Measurements from ENCODE around the gene SYCE3. TPM values are rescaled to one million over a fixed set of nuclear protein-coding genes. Genes with fewer than 3 reads are reported as not detected.

The SYCE3 gene
- polyA plus RNA-seq, 1 of the 3 experiments (the other 2 are of a cell fraction), result 3.6 TPM

GRCh38 chr22:50507991-50508884 lies 54.5 kb downstream of the SYCE3 start, which contains the start of gene NCAPH2 (continued):
- TF ChIP-seq, protein P1, sequence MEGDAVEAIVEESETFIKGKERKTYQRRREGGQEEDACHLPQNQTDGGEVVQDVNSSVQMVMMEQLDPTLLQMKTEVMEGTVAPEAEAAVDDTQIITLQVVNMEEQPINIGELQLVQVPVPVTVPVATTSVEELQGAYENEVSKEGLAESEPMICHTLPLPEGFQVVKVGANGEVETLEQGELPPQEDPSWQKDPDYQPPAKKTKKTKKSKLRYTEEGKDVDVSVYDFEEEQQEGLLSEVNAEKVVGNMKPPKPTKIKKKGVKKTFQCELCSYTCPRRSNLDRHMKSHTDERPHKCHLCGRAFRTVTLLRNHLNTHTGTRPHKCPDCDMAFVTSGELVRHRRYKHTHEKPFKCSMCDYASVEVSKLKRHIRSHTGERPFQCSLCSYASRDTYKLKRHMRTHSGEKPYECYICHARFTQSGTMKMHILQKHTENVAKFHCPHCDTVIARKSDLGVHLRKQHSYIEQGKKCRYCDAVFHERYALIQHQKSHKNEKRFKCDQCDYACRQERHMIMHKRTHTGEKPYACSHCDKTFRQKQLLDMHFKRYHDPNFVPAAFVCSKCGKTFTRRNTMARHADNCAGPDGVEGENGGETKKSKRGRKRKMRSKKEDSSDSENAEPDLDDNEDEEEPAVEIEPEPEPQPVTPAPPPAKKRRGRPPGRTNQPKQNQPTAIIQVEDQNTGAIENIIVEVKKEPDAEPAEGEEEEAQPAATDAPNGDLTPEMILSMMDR (IDR thresholded peaks at IDR 0.05), result no peak
- TF ChIP-seq FOSL2 (IDR thresholded peaks at IDR 0.05; ENCODE audit: borderline replicate concordance, low read depth) (peak; percentile 26; the same call in 1 of the 2 replicates), FOXM1 (IDR thresholded peaks at IDR 0.05; ENCODE audit: low read depth) (no peak), NRF1 (IDR thresholded peaks at IDR 0.05; ENCODE audit: low read depth, low read length) (peak; percentile 57), USF1 (IDR thresholded peaks at IDR 0.05; ENCODE audit: borderline replicate concordance, low read depth) (no peak), RFX5 (IDR thresholded peaks at IDR 0.05; ENCODE audit: low read length) (no peak), GATA2 (CRISPR knock-in tag; IDR thresholded peaks at IDR 0.05) (no peak), RXRA (IDR thresholded peaks at IDR 0.05; ENCODE audit: borderline replicate concordance, low read depth) (no peak)
- TF ChIP-seq, protein P2, sequence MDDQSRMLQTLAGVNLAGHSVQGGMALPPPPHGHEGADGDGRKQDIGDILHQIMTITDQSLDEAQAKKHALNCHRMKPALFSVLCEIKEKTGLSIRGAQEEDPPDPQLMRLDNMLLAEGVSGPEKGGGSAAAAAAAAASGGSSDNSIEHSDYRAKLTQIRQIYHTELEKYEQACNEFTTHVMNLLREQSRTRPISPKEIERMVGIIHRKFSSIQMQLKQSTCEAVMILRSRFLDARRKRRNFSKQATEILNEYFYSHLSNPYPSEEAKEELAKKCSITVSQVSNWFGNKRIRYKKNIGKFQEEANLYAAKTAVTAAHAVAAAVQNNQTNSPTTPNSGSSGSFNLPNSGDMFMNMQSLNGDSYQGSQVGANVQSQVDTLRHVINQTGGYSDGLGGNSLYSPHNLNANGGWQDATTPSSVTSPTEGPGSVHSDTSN (IDR thresholded peaks at IDR 0.05), result peak; percentile 23; the same call in 1 of the 2 replicates
- TF ChIP-seq, protein P3, sequence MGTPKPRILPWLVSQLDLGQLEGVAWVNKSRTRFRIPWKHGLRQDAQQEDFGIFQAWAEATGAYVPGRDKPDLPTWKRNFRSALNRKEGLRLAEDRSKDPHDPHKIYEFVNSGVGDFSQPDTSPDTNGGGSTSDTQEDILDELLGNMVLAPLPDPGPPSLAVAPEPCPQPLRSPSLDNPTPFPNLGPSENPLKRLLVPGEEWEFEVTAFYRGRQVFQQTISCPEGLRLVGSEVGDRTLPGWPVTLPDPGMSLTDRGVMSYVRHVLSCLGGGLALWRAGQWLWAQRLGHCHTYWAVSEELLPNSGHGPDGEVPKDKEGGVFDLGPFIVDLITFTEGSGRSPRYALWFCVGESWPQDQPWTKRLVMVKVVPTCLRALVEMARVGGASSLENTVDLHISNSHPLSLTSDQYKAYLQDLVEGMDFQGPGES (IDR thresholded peaks at IDR 0.05; ENCODE audit: low read depth, low read length), result no peak

- DNase-seq, result peak; percentile 98
- CTCF ChIA-PET, result interaction anchor here (0.8 to 3.1 kb wide), 4 partner anchors 10 to 55 kb away, joined by 3 to 14 read pairs (median 9); partner anchors contain the start of genes SCO2 and SYCE3
- Histone ChIP-seq H3K9me2 (no peaks in the 10 kb centered on the region), H2AFZ (ENCODE audit: low read depth) (peak within 1 kb of the TSS; percentile 79), H3K4me1 (ENCODE audit: control insufficient read depth in 1 of 2, insufficient read depth in 2 of 2, low read depth in 1 of 2, low read length in 1 of 2) (peaks cover 7 to 14% of the 10 kb centered on the region in 2 experiments; a peak in 3 of 4 replicates), H4K20me1 (ENCODE audit: insufficient read depth) (0 out of 2 replicates have a peak, but pooled peaks cover under 1% of the 10 kb centered on the region), H3K27ac (ENCODE audit: low read depth in 2 of 2, low read length in 1 of 2) (peak within 1 kb of the TSS; percentile 75 to 83), H3K9me3 (no peaks in the 10 kb centered on the region), H3K9ac (peak within 1 kb of the TSS; percentile 96), H3K27me3 (ENCODE audit: insufficient read depth) (no peaks in the 10 kb centered on the region), H3K4me3 (ENCODE audit: low read depth in 2 of 2, low read length in 1 of 2) (peak within 1 kb of the TSS; percentile 81 to 85), H3K79me2 (ENCODE audit: insufficient read depth) (peaks cover 67% of the 10 kb centered on the region), H3K36me3 (replicated peaks in 1 of 2; ENCODE audit: control insufficient read depth in 1 of 2, insufficient read depth in 2 of 2, low read length in 1 of 2) (peaks cover 0 to 14% of the 10 kb centered on the region in 2 experiments), H3F3A (replicated peaks; ENCODE audit: insufficient read depth) (peaks cover 6% of the 10 kb centered on the region), H3K4me2 (peak within 1 kb of the TSS; percentile 96)
- WGBS (ENCODE audit: low lambda C conversion rate), result 1% methylated on average over 11 of the region's 62 CpGs
- POLR2A ChIA-PET, result interaction anchor here (0.7 to 2.0 kb wide), 4 partner anchors 11 to 94 kb away, joined by 4 to 11 read pairs (median 4); partner anchors contain the start of gene SCO2
- no peak for TF ChIP-seq JUND (IDR thresholded peaks at IDR 0.05)
- TF ChIP-seq RFX5 (IDR thresholded peaks at IDR 0.05; ENCODE audit: low read length), result no peak
- no peak for TF ChIP-seq NFIC (IDR thresholded peaks at IDR 0.05; ENCODE audit: borderline replicate concordance)
- no peak for TF ChIP-seq RCOR1 (IDR thresholded peaks at IDR 0.05; ENCODE audit: low read length)
- no peak for TF ChIP-seq FOSL2 (IDR thresholded peaks at IDR 0.05; ENCODE audit: borderline replicate concordance, low read depth)
- no peak for TF ChIP-seq GABPA (IDR thresholded peaks at IDR 0.05; ENCODE audit: low read depth)
- TF ChIP-seq POLR2AphosphoS5 (IDR thresholded peaks at IDR 0.05; ENCODE audit: low read depth, low read length), result peak; percentile 64
- no peak for TF ChIP-seq GATA2 (CRISPR knock-in tag; IDR thresholded peaks at IDR 0.05)
- TF ChIP-seq SIN3A (IDR thresholded peaks at IDR 0.05; ENCODE audit: borderline replicate concordance, low read depth, low read length), result no peak
- TF ChIP-seq, protein P3 (IDR thresholded peaks at IDR 0.05; ENCODE audit: low read depth, low read length), result no peak
- no peak for TF ChIP-seq TCF12 (IDR thresholded peaks at IDR 0.05)
- TF ChIP-seq, protein P4, sequence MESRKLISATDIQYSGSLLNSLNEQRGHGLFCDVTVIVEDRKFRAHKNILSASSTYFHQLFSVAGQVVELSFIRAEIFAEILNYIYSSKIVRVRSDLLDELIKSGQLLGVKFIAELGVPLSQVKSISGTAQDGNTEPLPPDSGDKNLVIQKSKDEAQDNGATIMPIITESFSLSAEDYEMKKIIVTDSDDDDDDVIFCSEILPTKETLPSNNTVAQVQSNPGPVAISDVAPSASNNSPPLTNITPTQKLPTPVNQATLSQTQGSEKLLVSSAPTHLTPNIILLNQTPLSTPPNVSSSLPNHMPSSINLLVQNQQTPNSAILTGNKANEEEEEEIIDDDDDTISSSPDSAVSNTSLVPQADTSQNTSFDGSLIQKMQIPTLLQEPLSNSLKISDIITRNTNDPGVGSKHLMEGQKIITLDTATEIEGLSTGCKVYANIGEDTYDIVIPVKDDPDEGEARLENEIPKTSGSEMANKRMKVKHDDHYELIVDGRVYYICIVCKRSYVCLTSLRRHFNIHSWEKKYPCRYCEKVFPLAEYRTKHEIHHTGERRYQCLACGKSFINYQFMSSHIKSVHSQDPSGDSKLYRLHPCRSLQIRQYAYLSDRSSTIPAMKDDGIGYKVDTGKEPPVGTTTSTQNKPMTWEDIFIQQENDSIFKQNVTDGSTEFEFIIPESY (IDR thresholded peaks at IDR 0.05; ENCODE audit: borderline replicate concordance, low read depth), result no peak
- TF ChIP-seq, protein P5, sequence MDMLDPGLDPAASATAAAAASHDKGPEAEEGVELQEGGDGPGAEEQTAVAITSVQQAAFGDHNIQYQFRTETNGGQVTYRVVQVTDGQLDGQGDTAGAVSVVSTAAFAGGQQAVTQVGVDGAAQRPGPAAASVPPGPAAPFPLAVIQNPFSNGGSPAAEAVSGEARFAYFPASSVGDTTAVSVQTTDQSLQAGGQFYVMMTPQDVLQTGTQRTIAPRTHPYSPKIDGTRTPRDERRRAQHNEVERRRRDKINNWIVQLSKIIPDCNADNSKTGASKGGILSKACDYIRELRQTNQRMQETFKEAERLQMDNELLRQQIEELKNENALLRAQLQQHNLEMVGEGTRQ (IDR thresholded peaks at IDR 0.05; ENCODE audit: borderline replicate concordance, low read depth, low read length), result no peak
Measured at GRCh38 chr22:50507421-50507990, 55.2 kb downstream of the SYCE3 start, which contains the start of gene LMF2. Gene LMF2, minus strand, starts transcription at chr22:50507702. Its CDS starts 27 bp downstream, at chr22:50507675.
